NT2/D1 (cell line): ENCODE measurements around the gene SEMA6C.

Experiments used
- SUZ12 ChIP-seq: IDR thresholded peaks from 2 replicates; pipeline ENCODE4 v1.6.1; 2011; ENCODE audit not compliant: insufficient read length, insufficient read depth; ENCODE audit errors: extremely low read depth
- YY1 ChIP-seq: IDR thresholded peaks from 2 replicates; pipeline ENCODE4 v1.6.1; 2011; ENCODE audit not compliant: insufficient read length, insufficient read depth
- ZNF274 ChIP-seq: IDR thresholded peaks from 2 replicates; pipeline ENCODE4 v1.6.1; 2011; ENCODE audit warnings: mild to moderate bottlenecking, low read depth, low read length

DNA sequence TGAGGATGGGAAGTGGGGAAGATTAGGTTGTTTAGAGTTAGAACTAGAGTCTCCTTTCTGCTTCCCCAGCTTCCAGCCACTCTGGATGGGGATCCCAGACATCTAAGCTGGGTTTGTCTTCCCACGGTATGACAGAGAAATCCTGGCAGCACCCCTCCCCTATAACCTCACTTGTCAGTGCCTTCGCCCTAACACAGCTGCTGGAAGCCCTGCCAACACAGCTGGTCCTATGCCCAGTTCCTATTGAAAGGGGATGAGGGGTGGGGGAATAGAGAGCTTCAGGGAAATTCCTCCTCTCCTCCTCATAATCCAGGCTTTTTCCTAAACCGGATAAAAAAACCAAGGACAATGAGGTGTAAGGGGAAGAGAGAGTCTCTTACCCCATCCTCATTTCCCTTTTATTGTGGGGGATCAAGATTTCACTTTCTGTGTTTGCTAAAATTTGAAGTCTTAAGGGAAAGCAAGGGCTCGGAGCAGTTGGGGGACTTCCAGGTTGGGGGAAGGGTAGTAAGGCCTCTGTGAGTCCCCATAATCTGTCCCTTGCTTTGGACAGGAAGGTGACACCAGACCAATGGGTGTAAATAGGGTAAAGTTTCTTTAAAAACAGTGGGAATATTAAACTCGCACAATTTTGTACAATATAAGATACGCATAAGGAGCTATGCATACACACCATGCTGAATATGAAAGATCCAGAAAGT lies 28.8 kb upstream of the SEMA6C start:
- TF ChIP-seq YY1 (no peak), SUZ12 (no peak), ZNF274 (no peak)
